ENCODE results near the gene UFD1. TPM values are rescaled to one million over a fixed set of nuclear protein-coding genes. Genes with fewer than 3 reads are reported as not detected.

UFD1 gene
- total and polyA plus RNA-seq, 2 experiments from 2014 or later, result 51.5 to 79.1 TPM

DNA sequence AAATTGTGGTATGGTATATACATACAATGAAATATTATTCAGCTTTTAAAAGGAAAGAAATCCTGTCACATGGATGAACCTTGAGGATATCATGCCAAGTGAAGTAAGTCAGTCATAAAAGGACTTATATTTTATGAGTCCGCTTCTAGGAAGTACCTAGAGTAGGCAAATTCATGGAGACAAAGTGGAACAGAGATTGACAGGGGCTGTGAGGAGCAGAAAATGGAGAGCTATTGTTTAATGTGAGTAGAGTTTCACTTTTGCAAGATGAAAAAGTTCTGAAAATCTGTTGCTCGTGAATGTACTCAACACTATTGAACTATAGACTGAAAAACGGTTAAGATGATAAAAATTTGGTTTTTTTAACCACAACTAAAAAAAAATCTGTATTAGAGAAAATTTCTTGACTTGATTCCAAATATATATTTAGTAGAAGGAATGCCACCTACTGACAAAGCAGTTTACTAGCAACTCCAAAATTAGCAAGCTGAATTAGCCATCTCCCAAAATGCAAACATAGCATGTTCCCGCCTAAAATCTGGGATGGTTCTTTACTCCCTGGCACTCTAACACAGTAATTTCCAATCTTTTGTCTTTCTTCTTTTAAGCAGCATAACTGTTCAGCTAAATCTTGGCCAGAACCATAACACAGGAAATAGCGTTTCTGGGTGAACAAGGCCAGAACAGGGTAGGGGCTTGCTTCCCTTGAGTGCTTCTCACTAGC lies 1.5 kb downstream of the UFD1 start:
- Histone ChIP-seq H3K4me3 (peak overlapping the region; percentile 15), H4K20me1 (ENCODE audit: insufficient read depth, poor library complexity, severe bottlenecking) (peaks cover 17% of the 10 kb centered on the region), H3K9me2 (replicated peaks; ENCODE audit: insufficient read depth) (no peaks in the 10 kb centered on the region), H3K79me2 (peaks cover 56% of the 10 kb centered on the region), H3K27me3 (no peaks in the 10 kb centered on the region), H3K36me3 (replicated peaks; ENCODE audit: insufficient read depth, low read depth) (no peaks in the 10 kb centered on the region), H3K4me2 (peak overlapping the region; percentile 74), H2AFZ (no peak overlapping the region), H3K4me1 (ENCODE audit: insufficient read depth) (no peaks in the 10 kb centered on the region), H3K27ac (no peak overlapping the region), H3K9me3 (ENCODE audit: low read depth) (no peaks in the 10 kb centered on the region)
- DNase-seq (ENCODE audit: low spot score), result no peak
- TF ChIP-seq, protein P1, sequence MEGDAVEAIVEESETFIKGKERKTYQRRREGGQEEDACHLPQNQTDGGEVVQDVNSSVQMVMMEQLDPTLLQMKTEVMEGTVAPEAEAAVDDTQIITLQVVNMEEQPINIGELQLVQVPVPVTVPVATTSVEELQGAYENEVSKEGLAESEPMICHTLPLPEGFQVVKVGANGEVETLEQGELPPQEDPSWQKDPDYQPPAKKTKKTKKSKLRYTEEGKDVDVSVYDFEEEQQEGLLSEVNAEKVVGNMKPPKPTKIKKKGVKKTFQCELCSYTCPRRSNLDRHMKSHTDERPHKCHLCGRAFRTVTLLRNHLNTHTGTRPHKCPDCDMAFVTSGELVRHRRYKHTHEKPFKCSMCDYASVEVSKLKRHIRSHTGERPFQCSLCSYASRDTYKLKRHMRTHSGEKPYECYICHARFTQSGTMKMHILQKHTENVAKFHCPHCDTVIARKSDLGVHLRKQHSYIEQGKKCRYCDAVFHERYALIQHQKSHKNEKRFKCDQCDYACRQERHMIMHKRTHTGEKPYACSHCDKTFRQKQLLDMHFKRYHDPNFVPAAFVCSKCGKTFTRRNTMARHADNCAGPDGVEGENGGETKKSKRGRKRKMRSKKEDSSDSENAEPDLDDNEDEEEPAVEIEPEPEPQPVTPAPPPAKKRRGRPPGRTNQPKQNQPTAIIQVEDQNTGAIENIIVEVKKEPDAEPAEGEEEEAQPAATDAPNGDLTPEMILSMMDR (IDR thresholded peaks at IDR 0.05; ENCODE audit: poor library complexity), result peak; percentile 30
- no peak for TF ChIP-seq EZH2 (IDR thresholded peaks at IDR 0.05; ENCODE audit: borderline replicate concordance)
- WGBS (ENCODE audit: low lambda C conversion rate, missing lambda C conversion rate), result 63% methylated on average over 5 of the region's 5 CpGs

DNA sequence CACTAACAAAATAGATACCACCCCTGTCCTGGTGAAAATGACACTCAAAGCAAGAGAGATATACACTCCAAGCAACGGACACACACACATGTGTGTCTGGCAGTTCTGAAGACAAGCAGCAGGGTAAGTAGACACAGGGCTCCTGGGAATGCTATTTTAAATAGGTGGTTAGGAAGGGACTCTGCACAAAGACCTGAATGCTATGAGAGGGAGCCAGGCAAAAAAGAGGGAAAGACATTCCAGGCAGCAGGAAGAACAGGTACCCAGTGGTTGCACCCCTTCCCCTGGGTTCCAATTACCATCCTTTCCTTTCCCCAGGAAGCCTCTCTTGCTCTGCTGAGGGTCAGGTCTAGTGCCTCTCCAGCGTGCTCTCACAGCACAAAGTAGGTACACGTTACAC lies 3.0 kb downstream of the UFD1 start:
- H3K27ac ChIP-seq, result no peak overlapping the region
- no peaks in the 10 kb centered on the region for H3K9me2 ChIP-seq (replicated peaks; ENCODE audit: insufficient read depth)
- H3K9me3 ChIP-seq (ENCODE audit: low read depth), result no peaks in the 10 kb centered on the region
- peaks cover 55% of the 10 kb centered on the region for H3K79me2 ChIP-seq
- TF ChIP-seq, protein P1 (IDR thresholded peaks at IDR 0.05; ENCODE audit: poor library complexity), result no peak
- no peak for TF ChIP-seq EZH2 (IDR thresholded peaks at IDR 0.05; ENCODE audit: borderline replicate concordance)
- no peak for DNase-seq (ENCODE audit: low spot score)
- peaks cover 17% of the 10 kb centered on the region for H4K20me1 ChIP-seq (ENCODE audit: insufficient read depth, poor library complexity, severe bottlenecking)
- no peak overlapping the region for H2AFZ ChIP-seq
- H3K4me2 ChIP-seq, result no peak overlapping the region
- no peaks in the 10 kb centered on the region for H3K4me1 ChIP-seq (ENCODE audit: insufficient read depth)
- WGBS (ENCODE audit: low lambda C conversion rate, missing lambda C conversion rate), result 90% methylated on average over 3 of the region's 3 CpGs
- H3K27me3 ChIP-seq, result no peaks in the 10 kb centered on the region
- no peaks in the 10 kb centered on the region for H3K36me3 ChIP-seq (replicated peaks; ENCODE audit: insufficient read depth, low read depth)
- no peak overlapping the region for H3K4me3 ChIP-seq

DNA sequence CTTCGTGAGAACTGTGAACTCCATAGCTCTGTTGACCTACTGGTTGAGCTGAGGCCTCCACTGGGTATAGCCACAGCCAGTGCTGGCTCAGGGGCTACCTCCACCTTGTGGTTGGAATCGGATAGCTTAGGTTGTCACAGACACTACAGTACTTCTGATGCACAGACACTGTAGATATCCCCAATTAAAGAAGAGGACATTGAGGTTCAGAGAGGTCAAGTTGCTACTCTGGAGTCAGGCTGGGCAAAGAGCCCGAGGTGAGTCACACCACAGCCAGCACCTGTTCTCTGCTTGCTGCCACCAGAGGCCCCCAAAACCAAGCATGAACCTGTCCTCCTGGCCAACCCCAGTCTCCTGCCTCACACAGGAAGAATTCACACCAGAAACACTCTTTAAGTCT lies 5.4 kb downstream of the UFD1 start:
- peaks cover 49% of the 10 kb centered on the region for H3K79me2 ChIP-seq
- DNase-seq (ENCODE audit: low spot score), result no peak
- no peaks in the 10 kb centered on the region for H3K9me3 ChIP-seq (ENCODE audit: low read depth)
- H4K20me1 ChIP-seq (ENCODE audit: insufficient read depth, poor library complexity, severe bottlenecking), result peaks cover 17% of the 10 kb centered on the region
- 65% methylated on average over 3 of the region's 3 CpGs for WGBS (ENCODE audit: low lambda C conversion rate, missing lambda C conversion rate)
- H3K9me2 ChIP-seq (replicated peaks; ENCODE audit: insufficient read depth), result no peaks in the 10 kb centered on the region
- no peak overlapping the region for H3K4me3 ChIP-seq
- no peak overlapping the region for H2AFZ ChIP-seq
- no peaks in the 10 kb centered on the region for H3K36me3 ChIP-seq (replicated peaks; ENCODE audit: insufficient read depth, low read depth)
- H3K27me3 ChIP-seq, result no peaks in the 10 kb centered on the region
- no peak overlapping the region for H3K27ac ChIP-seq
- H3K4me1 ChIP-seq (ENCODE audit: insufficient read depth), result no peaks in the 10 kb centered on the region
- no peak overlapping the region for H3K4me2 ChIP-seq
- TF ChIP-seq, protein P1 (IDR thresholded peaks at IDR 0.05; ENCODE audit: poor library complexity), result peak; percentile 5
- TF ChIP-seq EZH2 (IDR thresholded peaks at IDR 0.05; ENCODE audit: borderline replicate concordance), result no peak

DNA sequence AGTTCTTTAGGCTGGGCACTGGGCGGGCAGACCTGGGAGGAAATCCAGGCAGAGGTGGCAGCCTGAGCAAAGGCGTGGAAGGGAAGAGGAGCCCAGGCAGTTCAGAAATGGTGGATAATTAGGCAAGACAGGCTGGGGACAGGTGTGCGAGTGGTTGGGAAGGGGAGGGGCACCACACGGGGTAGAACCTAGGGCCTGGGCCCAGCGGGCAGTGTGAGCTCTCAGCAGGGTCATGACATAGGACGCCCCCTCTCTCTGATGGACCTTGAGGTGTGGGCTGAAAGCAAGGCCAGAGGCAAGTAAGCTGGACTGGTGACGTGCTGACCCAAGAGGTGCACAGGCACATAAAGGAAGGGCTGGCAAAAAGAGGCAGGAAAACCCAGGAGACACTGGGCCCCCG lies 6.8 kb downstream of the UFD1 start:
- Histone ChIP-seq H4K20me1 (ENCODE audit: insufficient read depth, poor library complexity, severe bottlenecking) (peaks cover 9% of the 10 kb centered on the region), H2AFZ (no peak overlapping the region), H3K27ac (no peak overlapping the region), H3K36me3 (replicated peaks; ENCODE audit: insufficient read depth, low read depth) (no peaks in the 10 kb centered on the region), H3K27me3 (no peaks in the 10 kb centered on the region), H3K4me3 (no peak overlapping the region), H3K9me2 (replicated peaks; ENCODE audit: insufficient read depth) (no peaks in the 10 kb centered on the region), H3K9me3 (ENCODE audit: low read depth) (no peaks in the 10 kb centered on the region), H3K4me2 (no peak overlapping the region), H3K4me1 (ENCODE audit: insufficient read depth) (no peaks in the 10 kb centered on the region), H3K79me2 (peaks cover 36% of the 10 kb centered on the region)
- no peak for DNase-seq (ENCODE audit: low spot score)
- 95% methylated on average over 8 of the region's 8 CpGs for WGBS (ENCODE audit: low lambda C conversion rate, missing lambda C conversion rate)
- TF ChIP-seq EZH2phosphoT487 (IDR thresholded peaks at IDR 0.05; ENCODE audit: low read depth, severe bottlenecking, unreplicated experiment) (no peak), EZH2 (IDR thresholded peaks at IDR 0.05; ENCODE audit: borderline replicate concordance) (no peak)
- TF ChIP-seq, protein P1 (IDR thresholded peaks at IDR 0.05; ENCODE audit: poor library complexity), result no peak
